Neural cell (in vitro differentiated cells): Measurements from ENCODE around the gene CCDC12.

Experiments used
- CTCF ChIP-seq: fragments of 450-650 bp; IDR thresholded peaks from 2 replicates; pipeline ENCODE4 v1.5.1; 2014; ENCODE audit warnings: antibody characterized with exemption, mild to moderate bottlenecking, moderate library complexity; ENCODE audit not compliant: poor library complexity, severe bottlenecking
- EP300 ChIP-seq: fragments of 450-650 bp; conservative IDR thresholded peaks from 2 replicates; pipeline ENCODE4 v1.6.1; 2014; ENCODE audit warnings: antibody characterized with exemption, mild to moderate bottlenecking, moderate library complexity; ENCODE audit not compliant: poor library complexity, severe bottlenecking
- EZH2 ChIP-seq: fragments of 200-600, 300-800 bp; shearing (Covaris generic), sonication (generic); IDR thresholded peaks from 2 replicates; pipeline ENCODE4 v1.6.1; 2014; ENCODE audit warnings: antibody characterized with exemption, low read length, borderline replicate concordance, mild to moderate bottlenecking; ENCODE audit not compliant: insufficient read depth, poor library complexity, severe bottlenecking
- MXI1 ChIP-seq: fragments of 450-650 bp; conservative IDR thresholded peaks from 2 replicates; pipeline ENCODE4 v1.6.1; 2014; ENCODE audit warnings: antibody characterized with exemption, mild to moderate bottlenecking; ENCODE audit not compliant: poor library complexity, severe bottlenecking
- POLR2AphosphoS5 ChIP-seq: IDR thresholded peaks from 2 replicates; pipeline ENCODE4 v1.6.1; 2012
- RAD21 ChIP-seq: fragments of 450-650 bp; conservative IDR thresholded peaks from 2 replicates; pipeline ENCODE4 v1.6.1; 2014; ENCODE audit warnings: antibody characterized with exemption, mild to moderate bottlenecking, moderate library complexity
- REST ChIP-seq: IDR thresholded peaks from 2 replicates; pipeline ENCODE4 v1.6.1; 2012; ENCODE audit warnings: borderline replicate concordance

- TF ChIP-seq CTCF = no peak
- no peak for TF ChIP-seq MXI1
- TF ChIP-seq RAD21 = no peak
- no peak for TF ChIP-seq EZH2
- no peak for TF ChIP-seq POLR2AphosphoS5
- no peak for TF ChIP-seq EP300
- TF ChIP-seq REST = no peak
These were observed 94.8 kb downstream of the CCDC12 start for GRCh38 chr3:46881596-46882376.
